Measurements from ENCODE around the gene CTNNBL1.

CTNNBL1 gene

DNA sequence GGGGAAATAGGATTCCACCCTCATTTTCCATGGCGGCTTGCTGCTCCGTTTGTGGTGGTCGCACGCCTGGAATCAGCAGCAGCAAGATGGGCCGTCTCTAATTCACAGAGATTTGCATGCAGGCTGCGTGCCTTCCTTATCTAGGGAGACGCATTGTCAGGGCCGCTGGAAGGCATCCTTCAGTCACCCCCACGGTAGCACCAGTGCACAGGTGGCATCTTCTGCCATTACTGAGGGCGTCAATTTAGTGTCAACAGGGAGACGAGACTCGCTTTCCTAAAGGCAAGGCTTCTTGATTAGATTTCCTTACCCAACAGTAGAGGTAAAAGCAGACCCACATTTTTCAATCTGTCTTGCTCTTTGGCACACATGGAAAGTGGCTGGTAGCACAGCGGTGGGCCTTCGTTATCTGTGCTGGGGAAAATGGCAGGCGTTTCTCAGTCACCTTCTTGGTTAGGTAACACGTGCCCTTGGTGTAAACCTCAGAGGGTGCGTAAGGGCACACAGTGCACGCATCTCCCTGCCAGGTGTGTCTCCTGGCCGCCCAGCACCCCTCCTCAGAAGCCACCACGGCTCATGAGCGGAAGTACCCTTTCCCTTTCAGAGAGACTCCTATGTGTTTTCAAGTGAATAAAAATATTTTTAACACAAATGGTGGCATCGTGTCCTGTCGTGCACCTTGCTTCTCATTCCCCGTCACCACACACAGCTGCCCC, 181.8 kb downstream of the CTNNBL1 start:
- in situ Hi-C loops (cut with HindIII; ENCODE audit: low sequenced_read_pairs), result loop anchor here (5.0 kb wide), 2 partner anchors 33 to 88 kb away; no protein-coding TSS in a partner anchor

DNA sequence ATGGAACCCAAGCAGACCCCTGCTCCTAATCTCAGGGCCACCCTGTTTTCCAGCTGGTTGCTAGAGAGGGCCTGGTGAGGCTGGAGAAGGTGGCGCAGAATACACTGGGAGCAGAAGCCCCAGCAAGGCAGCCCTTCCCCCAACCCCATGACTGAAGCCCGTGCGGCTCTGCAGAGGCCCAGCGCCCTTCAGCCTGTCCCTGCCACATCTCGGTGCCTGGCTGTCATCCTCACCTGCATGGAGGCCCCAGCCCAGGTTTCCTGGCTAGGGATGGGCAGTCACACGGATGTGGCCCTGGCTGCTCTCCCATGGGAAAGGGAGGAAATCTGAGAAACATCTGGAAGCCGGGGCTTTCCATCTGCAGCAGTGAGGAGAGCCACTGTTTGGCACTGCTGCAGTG, 183.0 kb downstream of the CTNNBL1 start:
- in situ Hi-C loops (cut with HindIII; ENCODE audit: low sequenced_read_pairs), result loop anchor here (5.0 kb wide), 2 partner anchors 35 to 90 kb away; no protein-coding TSS in a partner anchor

DNA sequence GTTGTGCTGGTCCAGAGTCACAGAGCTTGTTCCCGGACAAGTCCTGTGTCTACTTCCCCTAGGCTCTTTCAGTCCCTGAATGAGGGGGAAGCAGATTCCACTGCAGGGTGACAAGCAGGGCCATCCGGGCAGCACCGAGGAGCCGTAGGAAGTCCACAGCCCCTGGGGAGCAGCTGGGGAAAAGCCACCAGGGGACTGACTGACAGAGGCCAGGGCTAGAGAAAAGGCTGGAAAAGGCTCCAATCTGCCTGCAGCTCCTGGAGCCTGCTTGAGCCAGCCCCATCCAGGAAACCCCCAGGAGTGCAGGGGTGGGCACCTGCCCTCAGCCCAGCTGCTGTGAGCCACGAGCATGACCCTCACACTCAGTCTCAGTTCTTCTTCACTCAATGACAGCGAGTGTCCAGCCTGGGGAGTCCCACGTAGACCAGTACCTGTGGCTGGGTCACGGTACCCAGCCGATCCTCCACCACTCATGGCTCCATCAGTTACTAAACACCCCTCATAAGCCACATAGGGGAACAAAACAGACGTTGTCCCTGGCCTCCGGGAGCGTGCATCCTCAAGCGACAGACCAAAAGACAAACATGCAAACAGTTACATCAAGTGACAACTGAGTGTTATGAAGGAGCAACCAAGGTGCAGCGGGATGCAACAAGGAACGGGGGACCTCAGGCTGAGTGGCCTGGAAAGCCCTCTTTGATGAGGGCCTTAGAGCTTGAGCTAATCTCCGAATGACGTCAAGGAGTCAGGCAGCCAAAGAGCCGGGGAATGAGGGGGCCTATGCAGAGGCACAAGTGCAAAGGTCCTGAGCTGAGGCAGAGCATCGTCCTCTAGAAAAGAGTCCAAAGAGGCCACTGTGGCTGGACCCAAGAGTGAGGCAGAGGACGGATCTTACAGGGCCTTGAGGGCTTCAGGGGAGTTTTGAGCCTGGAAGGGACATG, 184.3 kb downstream of the CTNNBL1 start:
- in situ Hi-C loops (cut with HindIII; ENCODE audit: low sequenced_read_pairs), result loop anchor here (5.0 kb wide), 2 partner anchors 36 to 91 kb away; no protein-coding TSS in a partner anchor

DNA sequence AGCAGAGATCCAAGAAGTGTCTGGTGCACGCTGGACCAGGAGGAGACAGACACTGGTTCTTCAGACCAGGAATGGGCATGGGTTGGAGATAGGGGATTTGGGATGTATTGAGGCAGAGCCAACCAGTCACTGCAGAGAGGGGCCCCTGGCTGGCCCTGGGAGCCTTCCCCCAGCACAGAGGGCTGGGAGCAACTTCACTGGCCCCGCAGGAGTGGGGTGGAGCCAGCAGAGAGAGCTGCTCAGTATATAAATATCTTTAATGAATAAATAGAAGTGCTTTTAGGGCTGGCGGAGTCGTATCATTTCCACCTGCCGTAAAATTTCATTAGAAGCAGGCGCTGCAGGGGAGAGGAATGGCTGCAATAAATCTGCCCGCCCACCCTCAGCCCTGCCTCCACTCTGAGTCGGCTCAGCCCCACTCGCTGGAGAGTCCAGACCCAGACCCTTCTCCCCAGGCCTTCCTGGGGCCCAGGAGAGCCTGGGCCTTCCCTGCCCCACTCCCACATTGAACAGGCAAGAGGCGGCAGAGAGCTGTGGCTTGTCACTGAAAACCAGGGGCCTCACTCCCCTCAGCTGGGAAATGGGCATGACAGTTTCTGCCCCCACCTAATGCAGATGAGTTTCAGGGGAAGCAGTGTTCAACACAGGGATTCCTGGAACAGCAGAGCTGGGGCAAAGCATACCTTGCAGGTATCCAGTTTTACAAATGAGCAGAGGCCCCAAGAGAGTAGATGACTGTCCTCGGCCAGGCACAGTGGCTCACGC, 185.2 kb downstream of the CTNNBL1 start:
- in situ Hi-C loops (cut with HindIII; ENCODE audit: low sequenced_read_pairs), result loop anchor here (5.0 kb wide), 2 partner anchors 37 to 92 kb away; no protein-coding TSS in a partner anchor

DNA sequence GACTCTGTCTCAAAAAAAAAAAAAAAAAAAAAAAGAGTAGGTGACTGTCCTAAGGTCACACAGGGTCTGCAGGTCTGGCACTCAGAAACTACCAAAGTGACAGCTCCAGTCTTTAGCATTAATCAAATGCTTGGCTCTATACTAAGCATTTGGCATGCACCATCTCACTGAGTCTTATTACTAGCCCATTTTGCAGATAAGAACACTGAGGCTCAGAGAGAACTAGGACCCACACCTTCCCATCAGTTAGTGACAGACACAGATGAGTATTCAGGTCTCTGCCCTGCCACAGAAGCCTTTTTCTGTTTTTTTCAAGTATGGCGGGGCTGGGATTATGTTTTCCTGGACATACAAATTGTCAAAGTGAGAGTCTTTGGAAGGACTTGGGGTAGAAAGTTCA, 186.0 kb downstream of the CTNNBL1 start:
- in situ Hi-C loops (cut with HindIII; ENCODE audit: low sequenced_read_pairs), result loop anchor here (5.0 kb wide), 2 partner anchors 38 to 93 kb away; no protein-coding TSS in a partner anchor

DNA sequence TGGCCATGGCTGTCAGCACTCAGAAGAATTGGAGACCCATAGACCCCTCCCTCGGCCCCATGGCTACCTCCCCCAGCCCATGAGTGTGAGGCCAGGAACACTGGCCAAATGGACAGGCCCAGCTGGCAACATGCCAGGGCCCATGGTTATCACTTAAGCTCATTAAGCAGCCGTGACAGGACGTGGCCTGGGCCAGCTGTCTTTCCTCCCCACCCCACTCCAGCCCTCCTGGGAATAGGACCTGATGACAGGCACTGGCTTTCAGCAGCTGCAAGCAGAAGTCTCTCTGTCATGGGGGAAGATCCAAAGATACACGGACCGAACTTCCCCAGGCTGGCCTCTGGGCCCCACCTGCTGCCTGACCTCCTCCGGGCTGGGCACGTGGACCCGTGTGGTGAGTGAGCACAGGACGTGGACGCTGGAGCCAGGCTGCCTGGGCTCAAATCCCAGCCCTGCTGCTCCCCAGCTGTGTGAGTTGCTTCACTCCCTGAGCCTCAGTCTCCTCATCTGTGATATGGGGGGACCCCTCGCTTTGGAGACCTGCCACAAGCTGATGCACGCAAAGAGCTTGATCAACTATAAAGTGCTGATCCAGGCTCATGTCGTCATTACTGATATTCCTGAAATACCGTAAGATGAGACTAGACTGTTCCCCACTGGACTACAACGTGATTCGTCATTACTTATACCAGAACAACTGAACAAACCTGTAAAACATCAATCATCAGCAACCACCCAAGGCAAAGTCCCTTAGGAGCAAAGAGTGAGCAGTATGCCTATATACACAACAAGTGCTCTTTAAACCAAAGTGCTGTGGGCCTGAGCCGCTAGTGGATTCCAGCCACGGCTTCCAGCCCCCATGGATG, 187.1 kb downstream of the CTNNBL1 start:
- in situ Hi-C loops (cut with HindIII; ENCODE audit: low sequenced_read_pairs), result no loop called here

DNA sequence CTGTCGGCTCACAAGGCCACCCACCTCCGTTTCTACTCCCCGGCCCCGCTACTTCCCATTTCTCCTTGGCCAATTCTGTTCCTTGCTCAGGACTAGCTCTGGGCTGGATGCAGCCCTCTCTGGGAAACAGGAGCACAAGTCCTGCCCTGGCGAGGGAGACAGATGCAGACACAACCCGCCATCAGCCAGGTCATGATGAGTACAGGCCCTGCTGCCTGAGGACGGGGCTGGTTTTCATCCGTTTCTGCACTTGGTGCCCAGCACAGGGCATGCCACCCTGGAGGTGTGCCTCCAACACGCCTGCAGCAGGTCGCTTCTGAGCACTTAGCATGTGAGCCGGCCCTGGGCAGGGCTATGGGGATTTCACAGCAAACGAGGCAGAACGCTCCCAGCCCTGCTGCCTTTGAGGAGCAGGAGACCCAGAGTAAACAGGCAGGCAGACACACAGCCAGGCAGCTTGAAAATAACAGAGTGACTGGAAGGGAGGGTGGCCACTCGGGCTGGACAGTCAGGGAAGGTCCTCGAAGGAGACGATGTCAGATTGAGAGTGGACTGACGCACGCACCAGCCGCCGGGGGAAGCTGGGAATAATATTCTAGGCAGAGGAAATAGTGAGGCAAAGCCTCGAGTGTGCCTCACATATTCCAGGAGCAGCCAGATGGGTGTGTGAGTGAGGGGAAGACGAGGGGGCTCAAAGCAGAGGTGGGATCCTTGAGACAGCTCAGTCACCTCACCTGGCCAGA, 187.9 kb downstream of the CTNNBL1 start:
- in situ Hi-C loops (cut with HindIII; ENCODE audit: low sequenced_read_pairs), result no loop called here

DNA sequence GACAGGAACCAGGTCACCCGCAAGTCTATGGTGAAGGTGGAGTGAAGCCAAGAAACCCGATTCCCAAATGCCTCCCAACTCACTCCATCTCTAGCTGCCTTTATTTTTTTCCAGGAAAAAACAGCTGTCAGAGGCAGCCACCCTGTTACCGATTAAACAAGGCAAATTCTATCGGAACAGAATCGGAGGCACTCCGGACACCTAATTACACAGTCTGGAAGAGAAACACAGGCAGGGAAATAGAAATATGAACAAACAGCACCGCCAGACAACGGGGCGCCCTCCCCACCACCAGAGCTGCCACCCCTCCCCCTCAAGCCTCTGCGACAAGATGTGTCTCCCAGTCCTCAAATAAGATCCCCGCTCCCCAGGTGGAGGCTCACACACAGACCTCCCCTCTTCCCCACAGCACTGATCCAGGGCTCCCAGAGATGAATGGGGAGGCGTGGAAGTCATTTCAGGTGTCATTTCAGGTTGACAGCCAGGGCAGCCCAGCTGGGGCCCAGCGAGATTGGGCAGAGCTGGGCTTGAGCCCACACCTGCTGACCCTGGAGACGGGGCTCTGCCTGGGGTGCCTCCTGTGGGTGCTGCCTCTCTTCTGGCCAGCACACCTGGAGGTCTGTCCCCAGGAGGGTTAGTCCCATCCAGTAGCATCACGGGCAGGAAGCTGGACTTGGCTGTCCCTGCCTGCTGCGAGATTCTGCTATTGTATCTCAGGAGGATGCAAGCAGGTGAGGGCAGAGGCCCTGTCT, 189.3 kb downstream of the CTNNBL1 start:
- in situ Hi-C loops (cut with HindIII; ENCODE audit: low sequenced_read_pairs), result no loop called here

DNA sequence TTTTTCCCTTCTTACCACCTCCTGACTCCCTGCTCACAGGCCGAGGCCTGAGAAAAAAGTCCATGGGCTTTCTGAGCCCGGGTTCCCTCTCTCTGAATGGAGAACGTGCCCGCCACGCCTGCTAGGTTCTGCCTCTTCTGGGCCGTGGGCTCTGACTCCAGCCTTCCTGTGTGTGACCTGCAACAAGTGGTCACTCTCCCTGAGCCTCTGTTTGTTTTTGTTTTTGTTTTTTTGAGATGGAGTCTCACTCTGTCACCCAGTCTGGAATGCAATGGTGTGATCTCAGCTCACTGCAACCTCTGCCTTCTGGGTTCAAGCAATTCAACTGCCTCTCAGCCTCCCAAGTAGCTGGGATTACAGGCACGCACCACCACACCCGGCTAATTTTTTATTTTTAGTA, 191.2 kb downstream of the CTNNBL1 start:
- in situ Hi-C loops (cut with HindIII; ENCODE audit: low sequenced_read_pairs), result no loop called here

DNA sequence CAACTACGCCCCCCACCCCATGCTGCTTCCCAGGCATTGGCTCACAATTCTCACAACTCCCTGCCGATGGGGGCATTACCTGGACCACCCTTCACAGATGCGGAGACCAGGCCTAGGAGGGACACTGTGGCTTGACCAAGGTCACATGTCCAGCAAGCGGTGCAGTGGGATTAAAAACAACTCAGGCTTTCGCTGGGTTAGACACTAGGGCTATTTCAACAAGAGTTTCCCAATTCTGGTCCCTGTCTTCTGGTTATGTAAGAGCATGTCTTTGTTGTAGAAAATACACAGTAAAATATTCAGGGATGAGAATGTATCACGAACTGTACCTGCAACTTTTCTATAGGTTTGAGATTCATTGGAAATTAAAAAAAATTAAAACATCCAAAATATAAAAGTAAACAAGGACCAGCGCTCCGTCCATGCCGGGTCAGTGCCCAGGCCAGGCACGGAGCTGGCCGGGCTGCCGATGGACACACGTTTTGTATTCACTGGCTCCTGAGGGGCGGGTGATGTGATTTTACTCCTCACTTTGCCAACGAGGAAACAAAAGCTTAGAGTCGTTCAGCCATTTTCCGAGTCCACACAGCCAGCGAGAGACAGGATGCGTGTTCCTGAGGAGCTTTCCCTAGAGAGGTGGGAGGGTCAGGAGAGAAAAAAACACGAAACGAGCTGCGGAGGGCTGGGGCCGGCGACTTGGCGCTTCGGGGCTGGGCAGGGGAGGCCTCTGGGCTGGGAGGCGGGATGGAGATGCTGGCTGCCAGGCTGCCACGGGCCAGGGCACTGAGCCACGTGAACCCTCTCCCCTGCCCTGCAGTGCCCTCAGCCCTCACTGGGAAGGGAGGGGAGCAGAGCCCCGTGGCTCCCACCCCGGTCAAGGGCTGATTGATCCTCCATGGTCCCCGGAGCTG, 192.0 kb downstream of the CTNNBL1 start:
- in situ Hi-C loops (cut with HindIII; ENCODE audit: low sequenced_read_pairs), result no loop called here

DNA sequence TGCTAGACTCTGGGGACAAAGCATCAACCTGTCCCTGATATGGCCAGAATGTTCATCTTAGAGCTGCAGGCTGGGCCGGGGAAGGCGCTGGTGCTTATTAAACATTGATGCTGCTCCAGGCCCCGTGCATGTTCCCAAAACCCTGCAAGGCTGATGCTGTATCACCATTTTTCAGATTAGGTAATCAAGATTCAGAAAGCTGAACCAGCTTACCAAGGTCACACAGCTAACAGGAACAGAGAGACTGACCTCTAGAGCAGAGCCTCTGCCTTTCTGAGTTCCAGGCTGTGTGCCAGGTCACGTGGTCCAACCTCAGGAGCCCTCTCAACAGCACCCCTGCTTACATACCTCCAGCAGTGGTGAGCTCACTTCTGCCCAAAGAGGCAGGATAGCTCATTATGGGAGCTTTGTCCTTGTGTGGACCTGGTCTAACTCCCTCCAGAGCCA, 193.0 kb downstream of the CTNNBL1 start:
- in situ Hi-C loops (cut with HindIII; ENCODE audit: low sequenced_read_pairs), result no loop called here

DNA sequence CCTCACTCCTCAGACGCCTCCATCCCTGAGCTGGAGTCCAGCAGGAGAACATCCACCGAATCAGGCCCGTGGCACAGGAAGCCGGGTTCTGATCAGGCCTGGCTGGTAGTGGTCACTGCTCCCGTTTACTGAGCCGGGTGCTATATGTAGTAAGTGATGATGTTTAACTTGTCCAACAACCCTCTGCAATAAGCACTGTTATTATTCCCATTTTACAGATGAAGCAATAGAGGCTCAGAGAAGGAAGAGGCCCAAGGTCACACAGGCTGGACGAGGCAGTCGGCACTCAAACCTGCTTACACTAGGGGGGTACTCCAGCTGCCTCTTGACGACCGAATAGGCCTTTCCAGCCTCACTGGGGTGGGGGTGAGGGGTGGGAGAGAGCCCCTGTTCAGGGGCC, 194.8 kb downstream of the CTNNBL1 start:
- in situ Hi-C loops (cut with HindIII; ENCODE audit: low sequenced_read_pairs), result no loop called here

DNA sequence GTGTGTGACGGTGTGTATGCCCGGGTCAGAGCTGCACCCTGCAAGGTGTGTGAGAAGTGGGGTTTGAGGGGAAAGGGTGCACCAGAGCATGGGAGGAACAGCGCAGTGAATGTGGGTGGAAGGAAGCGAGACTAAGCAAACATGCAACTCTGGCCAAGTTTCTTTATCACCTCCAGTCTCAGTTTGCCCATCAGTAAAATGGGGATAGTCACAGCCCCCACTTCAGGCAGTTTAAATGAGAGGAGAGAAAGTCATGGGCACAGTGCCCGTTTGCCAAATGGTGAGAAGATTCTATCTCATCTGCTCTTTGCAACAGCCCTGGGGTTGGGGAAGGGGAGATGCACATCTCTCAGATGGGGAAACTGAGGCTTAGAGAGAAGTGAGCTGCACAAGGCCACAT, 196.3 kb downstream of the CTNNBL1 start:
- in situ Hi-C loops (cut with HindIII; ENCODE audit: low sequenced_read_pairs), result no loop called here

DNA sequence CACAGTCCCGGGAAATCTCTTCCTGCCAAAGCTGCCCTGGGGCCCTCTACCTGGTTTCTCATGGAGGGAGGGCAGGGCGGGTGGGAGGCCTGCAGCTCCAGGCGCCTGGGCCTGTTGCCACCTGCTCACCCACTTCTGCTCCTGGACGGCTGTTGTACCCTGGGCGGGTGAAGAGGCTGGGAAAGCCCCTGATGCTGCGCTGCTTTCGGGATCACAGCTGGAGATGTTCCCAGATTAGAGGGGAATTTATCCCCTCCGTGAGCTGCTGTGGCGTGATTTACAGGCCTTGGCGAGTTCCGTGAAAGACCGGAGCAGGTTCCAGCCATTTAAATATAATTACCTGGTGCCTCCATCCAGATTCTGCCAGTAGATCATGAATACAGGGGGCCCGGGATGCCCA, 196.8 kb downstream of the CTNNBL1 start:
- in situ Hi-C loops (cut with HindIII; ENCODE audit: low sequenced_read_pairs), result no loop called here

DNA sequence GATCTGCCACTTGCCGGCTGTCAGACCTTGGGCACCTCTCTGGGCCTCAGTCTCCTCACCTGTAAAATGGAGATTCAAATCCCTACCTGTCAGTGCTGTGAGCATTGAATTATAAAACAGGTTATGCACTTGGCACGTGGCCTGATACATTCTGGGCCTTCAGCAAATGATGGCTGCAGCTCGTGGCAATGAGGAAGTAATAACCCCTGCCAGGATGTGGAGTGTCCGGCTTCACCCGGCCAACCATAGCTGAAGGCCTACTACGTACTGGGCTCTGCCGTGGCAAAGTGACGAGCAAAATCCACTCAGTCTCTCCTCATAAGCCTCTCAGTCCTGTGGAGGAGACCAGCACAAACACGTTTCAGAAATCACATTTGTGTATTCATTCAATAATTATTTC, 198.2 kb downstream of the CTNNBL1 start:
- in situ Hi-C loops (cut with HindIII; ENCODE audit: low sequenced_read_pairs), result no loop called here

DNA sequence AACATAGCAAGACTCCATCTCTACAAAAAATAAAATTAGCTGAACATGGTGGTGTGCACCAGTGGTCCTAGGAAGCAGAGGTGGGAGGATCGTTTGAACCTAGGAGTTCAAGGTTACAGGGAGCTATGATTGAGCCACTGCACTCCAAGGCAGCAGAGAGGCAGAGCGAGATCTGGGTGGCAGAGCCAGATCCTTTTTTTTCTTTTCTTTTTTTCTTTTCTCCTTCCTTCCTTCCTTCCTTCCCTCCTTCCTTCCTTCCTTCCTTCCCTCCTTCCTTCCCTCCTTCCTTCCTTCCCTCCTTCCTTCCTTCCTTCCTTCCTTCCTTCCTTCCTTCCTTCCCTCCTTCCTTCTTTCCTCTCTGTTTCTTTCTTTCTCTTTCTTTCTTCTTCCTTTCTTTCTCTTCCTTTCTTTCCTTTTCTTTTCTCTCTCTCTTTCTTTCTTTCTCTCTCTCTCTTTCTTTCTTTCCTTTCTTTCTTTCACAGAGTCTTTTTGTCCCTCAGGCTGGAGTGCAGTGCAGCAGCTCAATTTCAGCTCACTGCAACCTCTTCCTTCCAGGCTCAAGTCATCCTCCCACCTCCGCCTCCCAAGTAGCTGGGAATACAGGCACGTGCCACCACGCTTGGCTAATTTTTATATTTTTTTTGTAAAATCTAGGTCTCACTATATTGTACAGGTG, 199.9 kb downstream of the CTNNBL1 start:
- in situ Hi-C loops (cut with HindIII; ENCODE audit: low sequenced_read_pairs), result no loop called here

DNA sequence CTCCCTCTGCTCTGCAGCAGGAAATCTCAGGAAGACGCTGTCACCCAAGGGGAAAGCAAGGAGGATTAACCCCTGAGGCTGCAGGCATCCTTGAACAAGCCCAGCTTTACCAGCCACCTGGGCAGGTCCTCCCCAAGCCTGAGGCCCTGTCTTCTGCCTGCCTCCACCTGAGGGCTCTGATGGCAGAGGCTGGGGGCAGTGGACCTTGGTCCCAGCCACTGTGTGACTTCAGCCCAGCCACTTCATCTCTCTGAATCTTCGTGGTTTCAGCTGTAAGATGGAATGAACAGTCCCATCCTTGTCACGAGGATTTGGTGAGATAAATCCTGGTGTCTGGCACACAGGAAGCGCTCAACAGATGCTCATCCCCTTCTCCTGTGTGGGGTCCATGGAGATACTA, 200.6 kb downstream of the CTNNBL1 start:
- in situ Hi-C loops (cut with HindIII; ENCODE audit: low sequenced_read_pairs), result no loop called here

Data from endothelial cell of hepatic sinusoid (primary cell).